Liver (tissue), 10 donors: ENCODE data around the gene ZNF487. TPM values are rescaled to one million over a fixed set of nuclear protein-coding genes. Genes with fewer than 3 reads are reported as not detected.

Experiments
- DNase-seq: peaks from one replicate; pipeline ENCODE4 v3.0.0-alpha.2; 2017; ENCODE audit warnings: low spot score
- H3K27ac ChIP-seq, 2 donors: one replicate each; pipeline ENCODE4 v1.7.0; 2013; ENCODE audit warnings: inconsistent platforms in 2 of 2, low read length in 2 of 2, control low read depth in 1 of 2, low read depth in 1 of 2, mild to moderate bottlenecking in 1 of 2
- H3K27me3 ChIP-seq, 4 donors: one replicate each; pipeline versions ENCODE4 v1.6.1 to v1.7.0; 2013; ENCODE audit warnings: low read length in 3 of 4, inconsistent platforms in 1 of 4, mild to moderate bottlenecking in 1 of 4, moderate library complexity in 1 of 4; ENCODE audit not compliant: control insufficient read depth in 4 of 4, insufficient read depth in 4 of 4
- H3K36me3 ChIP-seq, 4 donors: one replicate each; pipeline versions ENCODE4 v1.6.1 to v1.7.0; 2013; ENCODE audit warnings: low read length in 3 of 4, mild to moderate bottlenecking in 3 of 4, low read depth in 1 of 4, moderate library complexity in 1 of 4; ENCODE audit not compliant: control insufficient read depth in 4 of 4, insufficient read depth in 3 of 4
- H3K4me1 ChIP-seq, 4 donors: one replicate each; pipeline versions ENCODE4 v1.6.1 to v1.7.0; 2013; ENCODE audit warnings: low read length in 3 of 4, mild to moderate bottlenecking in 3 of 4, moderate library complexity in 1 of 4; ENCODE audit not compliant: control insufficient read depth in 4 of 4, insufficient read depth in 4 of 4
- H3K4me3 ChIP-seq, 3 donors: one replicate each; pipeline versions ENCODE4 v1.6.1 to v1.7.0; 2013; ENCODE audit warnings: low read length in 3 of 3, control low read depth in 1 of 3, low read depth in 1 of 3, mild to moderate bottlenecking in 1 of 3
- H3K9ac ChIP-seq, 2 donors: one replicate each; pipeline ENCODE4 v1.7.0; 2013; ENCODE audit warnings: low read length in 2 of 2, mild to moderate bottlenecking in 2 of 2, moderate library complexity in 2 of 2, control low read depth in 1 of 2, low read depth in 1 of 2
- H3K9me3 ChIP-seq, 4 donors: one replicate each; pipeline versions ENCODE4 v1.6.1 to v1.7.0; 2013; ENCODE audit warnings: low read length in 3 of 4; ENCODE audit not compliant: control insufficient read depth in 4 of 4
- EGR1 ChIP-seq, 2 donors: IDR thresholded peaks; 2 replicates each; pipeline ENCODE4 v1.6.1; 2016 to 2018; ENCODE audit warnings: antibody characterized with exemption in 2 of 2, low read depth in 2 of 2
- FOXA1 ChIP-seq: IDR thresholded peaks from 2 replicates; pipeline ENCODE4 v1.6.1; 2016; ENCODE audit warnings: antibody characterized with exemption
- FOXA2 ChIP-seq: IDR thresholded peaks from 2 replicates; pipeline ENCODE4 v1.6.1; 2016; ENCODE audit warnings: antibody characterized with exemption
- GABPA ChIP-seq, 2 donors: IDR thresholded peaks in 1 of 2; conservative IDR thresholded peaks in 1 of 2; 2 replicates each; pipeline ENCODE4 v1.6.1; 2016; ENCODE audit warnings: antibody characterized with exemption in 2 of 2, mild to moderate bottlenecking in 1 of 2, moderate library complexity in 1 of 2
- HNF4A ChIP-seq, 2 donors: conservative IDR thresholded peaks; 2 replicates each; pipeline ENCODE4 v1.6.1; 2016; ENCODE audit warnings: antibody characterized with exemption in 2 of 2, mild to moderate bottlenecking in 2 of 2
- HNF4G ChIP-seq: IDR thresholded peaks from 2 replicates; pipeline ENCODE4 v1.6.1; 2016; ENCODE audit warnings: antibody characterized with exemption
- JUND ChIP-seq, 2 donors: IDR thresholded peaks; 2 replicates each; pipeline ENCODE4 v1.6.1; 2016; ENCODE audit warnings: antibody characterized with exemption in 2 of 2
- NR2F2 ChIP-seq: IDR thresholded peaks from 2 replicates; pipeline ENCODE4 v1.6.1; 2016; ENCODE audit warnings: antibody characterized with exemption
- RAD21 ChIP-seq, 2 donors: IDR thresholded peaks; 2 replicates each; pipeline ENCODE4 v1.6.1; 2016; ENCODE audit warnings: antibody characterized with exemption in 2 of 2, mild to moderate bottlenecking in 2 of 2
- RXRA ChIP-seq, 2 donors: IDR thresholded peaks; 2 replicates each; pipeline ENCODE4 v1.6.1; 2017 to 2018; ENCODE audit warnings: antibody characterized with exemption in 2 of 2, mild to moderate bottlenecking in 1 of 2
- SP1 ChIP-seq: IDR thresholded peaks from 2 replicates; pipeline ENCODE4 v1.6.1; 2018; ENCODE audit warnings: antibody characterized with exemption, mild to moderate bottlenecking
- TAF1 ChIP-seq: conservative IDR thresholded peaks from 2 replicates; pipeline ENCODE4 v1.6.1; 2016; ENCODE audit warnings: antibody characterized with exemption, mild to moderate bottlenecking
- YY1 ChIP-seq: IDR thresholded peaks from 2 replicates; pipeline ENCODE4 v1.6.1; 2016; ENCODE audit warnings: antibody characterized with exemption, mild to moderate bottlenecking
- WGBS: extraction: QIAGEN DNeasy Blood & Tissue Kit; methylation state at CpG from one replicate; pipeline ENCODE4 v1.1.7; 2013; 5-methylcytosine and 5-hydroxymethylcytosine counted together
- polyA plus RNA-seq, 2 donors: library from polyadenylated mRNA; stranded (reverse) in 1 of 2; unstranded in 1 of 2; fragments of 200-250 nt in 1 of 2; fragments of >200 nt in 1 of 2; fragmentation: Nextera tagmentation in 1 of 2; extraction: Ambion mirVana in 1 of 2; gene quantifications; one replicate each; pipeline versions ENCODE4 v1.2.1 to v1.2.3, GENCODE V29; 2013 to 2015
- small RNA-seq: library from RNA; depleted of rRNA; stranded (forward); fragments of <200 nt; gene quantifications from one replicate; pipeline ENCODE3, GENCODE V24; 2014
- total RNA-seq, 2 donors: library from RNA; depleted of rRNA; stranded (reverse); fragments of >200 nt; gene quantifications; one replicate each; pipeline ENCODE4 v1.2.3, GENCODE V29; 2014
- TF ChIP-seq, protein P1 (sequence below): IDR thresholded peaks from 2 replicates; pipeline ENCODE4 v1.6.1; 2016; ENCODE audit warnings: antibody characterized with exemption
- TF ChIP-seq, protein P2 (sequence below): fragments of 150-350 bp; IDR thresholded peaks from 2 replicates; pipeline ENCODE4 v1.5.1; 2017; ENCODE audit warnings: improper control_type of control experiment, low read depth, low read length; ENCODE audit not compliant: missing input control
- TF ChIP-seq, protein P3 (sequence below): IDR thresholded peaks from 2 replicates; pipeline ENCODE4 v1.6.1; 2016; ENCODE audit warnings: antibody characterized with exemption, mild to moderate bottlenecking
- TF ChIP-seq, protein P4 (sequence below): IDR thresholded peaks from 2 replicates; pipeline ENCODE4 v1.6.1; 2016; ENCODE audit warnings: antibody characterized with exemption
- TF ChIP-seq, protein P5 (sequence below): IDR thresholded peaks from 2 replicates; pipeline ENCODE4 v1.6.1; 2016; ENCODE audit warnings: antibody characterized with exemption
- donor health status: healthy.
- donor health status: healthy.
- donor health status: healthy.
- donor health status: healthy.
- donor health status: healthy.

The ZNF487 gene
- total and polyA plus RNA-seq, 4 donors: 1.3 to 4.8 (median 1.9) TPM

DNA sequence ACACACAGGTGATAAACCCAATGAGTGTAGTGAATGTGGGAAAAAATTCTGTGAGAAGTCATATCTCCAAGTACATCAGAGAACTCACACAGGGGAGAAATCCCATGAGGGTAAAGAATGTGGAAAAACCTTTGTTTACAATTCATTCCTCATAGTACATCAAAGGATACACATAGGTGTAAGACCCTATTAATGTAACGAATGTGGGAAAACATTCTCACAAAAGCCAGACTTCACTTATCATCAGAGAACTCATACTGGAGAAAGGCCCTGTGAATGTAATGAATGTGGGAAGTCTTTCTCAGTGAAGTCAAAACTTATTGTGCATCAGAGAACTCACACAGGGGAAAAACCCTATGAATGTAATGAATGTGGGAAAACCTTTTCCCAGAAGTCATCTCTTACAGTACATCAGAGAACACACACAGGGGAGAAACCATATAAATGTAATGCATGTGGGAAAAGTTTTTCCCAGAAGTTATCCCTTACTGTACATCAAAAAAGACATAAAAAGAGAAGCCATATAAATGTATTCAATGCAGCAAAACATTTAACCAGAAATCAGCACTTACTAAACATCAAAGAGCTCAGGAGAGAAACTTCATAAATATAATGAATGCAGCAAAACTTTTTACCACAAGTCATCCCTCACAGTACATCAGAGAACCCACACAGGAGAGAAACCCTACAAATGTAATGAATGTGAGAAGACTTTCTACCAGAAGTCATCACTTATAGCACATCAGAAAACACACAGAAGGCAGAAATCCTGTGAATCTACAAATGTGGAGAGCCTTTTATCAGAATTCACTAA is 87.7 kb downstream of the ZNF487 start:
- Histone ChIP-seq H3K36me3 (peaks cover 0 to 5% (median 0%) of the 10 kb centered on the region in 4 donors), H3K9ac (no peak overlapping the region), H3K4me1 (no peaks in the 10 kb centered on the region), H3K27me3 (no peaks in the 10 kb centered on the region), H3K27ac (no peak overlapping the region), H3K4me3 (peak overlapping the region in 1 of 3 donors; percentile 2), H3K9me3 (peaks cover 20 to 62% (median 45%) of the 10 kb centered on the region in 4 donors)
- TF ChIP-seq, protein P1, sequence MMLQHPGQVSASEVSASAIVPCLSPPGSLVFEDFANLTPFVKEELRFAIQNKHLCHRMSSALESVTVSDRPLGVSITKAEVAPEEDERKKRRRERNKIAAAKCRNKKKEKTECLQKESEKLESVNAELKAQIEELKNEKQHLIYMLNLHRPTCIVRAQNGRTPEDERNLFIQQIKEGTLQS: no peak
- TF ChIP-seq SP1 (no peak), FOXA1 (no peak), TAF1 (no peak), NR2F2 (no peak), GABPA (IDR thresholded peaks at IDR 0.05 in 1 of 2, conservative IDR thresholded peaks at IDR 0.05 in 1 of 2) (no peak), HNF4G (no peak), EGR1 (IDR thresholded peaks at IDR 0.05; ENCODE audit: low read depth in 2 of 2) (no peak), YY1 (no peak), RAD21 (IDR thresholded peaks at IDR 0.05) (no peak), HNF4A (conservative IDR thresholded peaks at IDR 0.05) (no peak), JUND (IDR thresholded peaks at IDR 0.05) (no peak), FOXA2 (no peak), RXRA (IDR thresholded peaks at IDR 0.05) (no peak)
- TF ChIP-seq, protein P2, sequence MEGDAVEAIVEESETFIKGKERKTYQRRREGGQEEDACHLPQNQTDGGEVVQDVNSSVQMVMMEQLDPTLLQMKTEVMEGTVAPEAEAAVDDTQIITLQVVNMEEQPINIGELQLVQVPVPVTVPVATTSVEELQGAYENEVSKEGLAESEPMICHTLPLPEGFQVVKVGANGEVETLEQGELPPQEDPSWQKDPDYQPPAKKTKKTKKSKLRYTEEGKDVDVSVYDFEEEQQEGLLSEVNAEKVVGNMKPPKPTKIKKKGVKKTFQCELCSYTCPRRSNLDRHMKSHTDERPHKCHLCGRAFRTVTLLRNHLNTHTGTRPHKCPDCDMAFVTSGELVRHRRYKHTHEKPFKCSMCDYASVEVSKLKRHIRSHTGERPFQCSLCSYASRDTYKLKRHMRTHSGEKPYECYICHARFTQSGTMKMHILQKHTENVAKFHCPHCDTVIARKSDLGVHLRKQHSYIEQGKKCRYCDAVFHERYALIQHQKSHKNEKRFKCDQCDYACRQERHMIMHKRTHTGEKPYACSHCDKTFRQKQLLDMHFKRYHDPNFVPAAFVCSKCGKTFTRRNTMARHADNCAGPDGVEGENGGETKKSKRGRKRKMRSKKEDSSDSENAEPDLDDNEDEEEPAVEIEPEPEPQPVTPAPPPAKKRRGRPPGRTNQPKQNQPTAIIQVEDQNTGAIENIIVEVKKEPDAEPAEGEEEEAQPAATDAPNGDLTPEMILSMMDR: no peak
- TF ChIP-seq, protein P3, sequence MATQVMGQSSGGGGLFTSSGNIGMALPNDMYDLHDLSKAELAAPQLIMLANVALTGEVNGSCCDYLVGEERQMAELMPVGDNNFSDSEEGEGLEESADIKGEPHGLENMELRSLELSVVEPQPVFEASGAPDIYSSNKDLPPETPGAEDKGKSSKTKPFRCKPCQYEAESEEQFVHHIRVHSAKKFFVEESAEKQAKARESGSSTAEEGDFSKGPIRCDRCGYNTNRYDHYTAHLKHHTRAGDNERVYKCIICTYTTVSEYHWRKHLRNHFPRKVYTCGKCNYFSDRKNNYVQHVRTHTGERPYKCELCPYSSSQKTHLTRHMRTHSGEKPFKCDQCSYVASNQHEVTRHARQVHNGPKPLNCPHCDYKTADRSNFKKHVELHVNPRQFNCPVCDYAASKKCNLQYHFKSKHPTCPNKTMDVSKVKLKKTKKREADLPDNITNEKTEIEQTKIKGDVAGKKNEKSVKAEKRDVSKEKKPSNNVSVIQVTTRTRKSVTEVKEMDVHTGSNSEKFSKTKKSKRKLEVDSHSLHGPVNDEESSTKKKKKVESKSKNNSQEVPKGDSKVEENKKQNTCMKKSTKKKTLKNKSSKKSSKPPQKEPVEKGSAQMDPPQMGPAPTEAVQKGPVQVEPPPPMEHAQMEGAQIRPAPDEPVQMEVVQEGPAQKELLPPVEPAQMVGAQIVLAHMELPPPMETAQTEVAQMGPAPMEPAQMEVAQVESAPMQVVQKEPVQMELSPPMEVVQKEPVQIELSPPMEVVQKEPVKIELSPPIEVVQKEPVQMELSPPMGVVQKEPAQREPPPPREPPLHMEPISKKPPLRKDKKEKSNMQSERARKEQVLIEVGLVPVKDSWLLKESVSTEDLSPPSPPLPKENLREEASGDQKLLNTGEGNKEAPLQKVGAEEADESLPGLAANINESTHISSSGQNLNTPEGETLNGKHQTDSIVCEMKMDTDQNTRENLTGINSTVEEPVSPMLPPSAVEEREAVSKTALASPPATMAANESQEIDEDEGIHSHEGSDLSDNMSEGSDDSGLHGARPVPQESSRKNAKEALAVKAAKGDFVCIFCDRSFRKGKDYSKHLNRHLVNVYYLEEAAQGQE: no peak
- TF ChIP-seq, protein P4, sequence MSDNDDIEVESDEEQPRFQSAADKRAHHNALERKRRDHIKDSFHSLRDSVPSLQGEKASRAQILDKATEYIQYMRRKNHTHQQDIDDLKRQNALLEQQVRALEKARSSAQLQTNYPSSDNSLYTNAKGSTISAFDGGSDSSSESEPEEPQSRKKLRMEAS: no peak
- TF ChIP-seq, protein P5, sequence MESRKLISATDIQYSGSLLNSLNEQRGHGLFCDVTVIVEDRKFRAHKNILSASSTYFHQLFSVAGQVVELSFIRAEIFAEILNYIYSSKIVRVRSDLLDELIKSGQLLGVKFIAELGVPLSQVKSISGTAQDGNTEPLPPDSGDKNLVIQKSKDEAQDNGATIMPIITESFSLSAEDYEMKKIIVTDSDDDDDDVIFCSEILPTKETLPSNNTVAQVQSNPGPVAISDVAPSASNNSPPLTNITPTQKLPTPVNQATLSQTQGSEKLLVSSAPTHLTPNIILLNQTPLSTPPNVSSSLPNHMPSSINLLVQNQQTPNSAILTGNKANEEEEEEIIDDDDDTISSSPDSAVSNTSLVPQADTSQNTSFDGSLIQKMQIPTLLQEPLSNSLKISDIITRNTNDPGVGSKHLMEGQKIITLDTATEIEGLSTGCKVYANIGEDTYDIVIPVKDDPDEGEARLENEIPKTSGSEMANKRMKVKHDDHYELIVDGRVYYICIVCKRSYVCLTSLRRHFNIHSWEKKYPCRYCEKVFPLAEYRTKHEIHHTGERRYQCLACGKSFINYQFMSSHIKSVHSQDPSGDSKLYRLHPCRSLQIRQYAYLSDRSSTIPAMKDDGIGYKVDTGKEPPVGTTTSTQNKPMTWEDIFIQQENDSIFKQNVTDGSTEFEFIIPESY: no peak
- no peak for DNase-seq
- 56% methylated on average over 1 of the region's 1 CpG for WGBS

Small RNAs within 50 kb of the gene (small RNA-seq; reads per million reads assigned to genes)
- not detected for gene RNU7-193P
- gene SNORD3J: not detected

Other genes with a start within 250 kb of the ZNF487 start
- gene RASGEF1A, start 170.0 kb upstream of the ZNF487 start, total RNA-seq: under 1 TPM; 0.65 to 0.75 TPM
- under 1 TPM; 0.22 to 0.27 TPM for gene RASGEF1A, start 170.0 kb upstream of the ZNF487 start, polyA plus RNA-seq
- not detected for gene FXYD4, start 65.5 kb upstream of the ZNF487 start, total RNA-seq
- not detected for gene FXYD4, start 65.5 kb upstream of the ZNF487 start, polyA plus RNA-seq
- gene HNRNPF, start 27.9 kb upstream of the ZNF487 start, total RNA-seq: 100 to 1,000 TPM; 116 to 150 TPM
- gene HNRNPF, start 27.9 kb upstream of the ZNF487 start, polyA plus RNA-seq: 100 to 1,000 TPM in 1 of 2 donors, 10 to 100 TPM in 1; 64.5 to 109 TPM
- 1 to 10 TPM; 1.5 to 2.1 TPM for gene ZNF239, start 137.5 kb downstream of the ZNF487 start, total RNA-seq
- under 1 TPM; 0.57 to 0.69 TPM for gene ZNF239, start 137.5 kb downstream of the ZNF487 start, polyA plus RNA-seq
- gene ZNF485, start 169.3 kb downstream of the ZNF487 start, total RNA-seq: 1 to 10 TPM in 1 of 2 donors, under 1 TPM in 1; 0.98 to 2.4 TPM
- gene ZNF485, start 169.3 kb downstream of the ZNF487 start, polyA plus RNA-seq: 1 to 10 TPM in 1 of 2 donors, under 1 TPM in 1; 0.92 to 1.0 TPM
- 10 to 100 TPM in 1 of 2 donors, 1 to 10 TPM in 1; 6.5 to 11.9 TPM for gene ZNF32, start 211.8 kb downstream of the ZNF487 start, total RNA-seq
- 10 to 100 TPM; 13.1 to 19.9 TPM for gene ZNF32, start 211.8 kb downstream of the ZNF487 start, polyA plus RNA-seq